DMS153 (cell line): ENCODE data around the gene ZBTB34.

Source experiments
- DNase-seq: peaks from one replicate; lab custom pipeline; 2025; lab: John Stamatoyannopoulos, UW

ZBTB34 gene

GRCh38 chr9:126919193-126919592 is 58.8 kb downstream of the ZBTB34 start:
- peak; percentile 19 for DNase-seq

- no peak for DNase-seq
Observed at GRCh38 chr9:126925876-126926275, 65.4 kb downstream of the ZBTB34 start.

GRCh38 chr9:126926364-126926763 is 65.9 kb downstream of the ZBTB34 start:
- no peak for DNase-seq

- peak; percentile 61 for DNase-seq
Observed at GRCh38 chr9:126927419-126927818, 67.0 kb downstream of the ZBTB34 start.

GRCh38 chr9:126932871-126933321 is 72.5 kb downstream of the ZBTB34 start:
- no peak for DNase-seq

GRCh38 chr9:126933334-126933980 is 73.0 kb downstream of the ZBTB34 start:
- DNase-seq = no peak

GRCh38 chr9:126934441-126934840 is 74.0 kb downstream of the ZBTB34 start:
- no peak for DNase-seq
